IMR-90 (cell line): Measurements from ENCODE around the gene HTN1. TPM values are rescaled to one million over a fixed set of nuclear protein-coding genes. Genes with fewer than 3 reads are reported as not detected.

Experiments used
- ATAC-seq: fragments of 200-7000 bp; cut with Tn5 transposase; 2 replicates; pipeline ENCODE4 v1.9.1; 2020; ENCODE audit warnings: low read depth, mild to moderate bottlenecking, moderate library complexity
- BruUV-seq: library from RNA; stranded (reverse); fragments of 400-500 nt; replicated peaks from 2 replicates; lab custom pipeline; 2021; lab: Mats Ljungman, UMichigan
- CTCF ChIA-PET: fragments of 300-600 bp; formaldehyde crosslinking; extraction: SDS; loops from one replicate; lab custom pipeline; 2021; ENCODE audit warnings: antibody characterized with exemption; lab: Yijun Ruan, JAX
- POLR2A ChIA-PET: fragments of 300-600 bp; sonication (Branson Sonifier 250); formaldehyde crosslinking; loops from one replicate; lab custom pipeline; 2022; ENCODE audit warnings: antibody characterized with exemption; ENCODE audit not compliant: unreplicated experiment; lab: Charles Lee
- DNase-seq: peaks from one replicate; pipeline ENCODE4 v3.0.0; 2013
- H2AFZ ChIP-seq: replicated peaks from 2 replicates; pipeline ENCODE3; 2013; ENCODE audit warnings: low read length, mild to moderate bottlenecking; ENCODE audit not compliant: poor library complexity
- H2AK5ac ChIP-seq: 2 replicates; pipeline ENCODE4 v1.6.1; 2013; ENCODE audit warnings: low read depth, low read length, inconsistent platforms
- H2AK9ac ChIP-seq: replicated peaks from 2 replicates; pipeline ENCODE3; 2013; ENCODE audit warnings: mild to moderate bottlenecking, low read depth, low read length, moderate library complexity; ENCODE audit not compliant: poor library complexity
- H2BK120ac ChIP-seq: 2 replicates; pipeline ENCODE4 v1.6.1; 2013; ENCODE audit warnings: low read depth, low read length, inconsistent platforms
- H2BK15ac ChIP-seq: 3 replicates; pipeline ENCODE4 v1.6.1; 2013; ENCODE audit warnings: low read depth, low read length, inconsistent platforms
- H2BK20ac ChIP-seq: 2 replicates; pipeline ENCODE4 v1.6.1; 2013; ENCODE audit warnings: low read depth, mild to moderate bottlenecking, inconsistent platforms, low read length, moderate library complexity
- H2BK5ac ChIP-seq: 2 replicates; pipeline ENCODE4 v1.6.1; 2013; ENCODE audit warnings: mild to moderate bottlenecking, low read depth, low read length, inconsistent platforms; ENCODE audit not compliant: poor library complexity, severe bottlenecking
- H3K14ac ChIP-seq: replicated peaks from 2 replicates; pipeline ENCODE4 v1.6.1; 2013; ENCODE audit warnings: low read depth, low read length, inconsistent platforms
- H3K18ac ChIP-seq: 2 replicates; pipeline ENCODE4 v1.6.1; 2013; ENCODE audit warnings: low read depth, low read length, control low read depth
- H3K23ac ChIP-seq: 2 replicates; pipeline ENCODE4 v1.6.1; 2013; ENCODE audit warnings: low read depth, low read length, inconsistent platforms
- H3K27ac ChIP-seq: 2 replicates; pipeline ENCODE4 v1.5.1; 2013; ENCODE audit warnings: mild to moderate bottlenecking, control low read depth, low read length; ENCODE audit not compliant: insufficient read depth
- H3K27me3 ChIP-seq: 2 replicates; pipeline ENCODE4 v1.6.1; 2013; ENCODE audit warnings: low read length; ENCODE audit not compliant: control insufficient read depth, insufficient read depth
- H3K36me3 ChIP-seq: 2 replicates; pipeline ENCODE4 v1.6.1; 2013; ENCODE audit warnings: low read length, mixed read lengths; ENCODE audit not compliant: control insufficient read depth, insufficient read depth
- H3K4ac ChIP-seq: 2 replicates; pipeline ENCODE4 v1.6.1; 2013; ENCODE audit warnings: low read depth, low read length, inconsistent platforms
- H3K4me1 ChIP-seq: 2 replicates; pipeline ENCODE4 v1.6.1; 2013; ENCODE audit warnings: low read length, mixed read lengths; ENCODE audit not compliant: control insufficient read depth, insufficient read depth
- H3K4me2 ChIP-seq: 2 replicates; pipeline ENCODE4 v1.6.1; 2013; ENCODE audit warnings: low read depth, mild to moderate bottlenecking, control low read depth, low read length, moderate library complexity
- H3K4me3 ChIP-seq: 2 replicates; pipeline ENCODE4 v1.5.1; 2013; ENCODE audit warnings: low read depth, mild to moderate bottlenecking, control low read depth, low read length, moderate library complexity; ENCODE audit not compliant: insufficient read depth
- H3K56ac ChIP-seq: 2 replicates; pipeline ENCODE4 v1.6.1; 2013; ENCODE audit warnings: low read length, inconsistent platforms; ENCODE audit not compliant: insufficient read depth; ENCODE audit errors: extremely low read depth
- H3K79me1 ChIP-seq, 2 experiments: 2 replicates each; pipeline ENCODE4 v1.6.1; 2013; ENCODE audit warnings: low read length in 2 of 2, inconsistent platforms in 1 of 2, low read depth in 1 of 2
- H3K9ac ChIP-seq: 2 replicates; pipeline ENCODE4 v1.6.1; 2013; ENCODE audit warnings: low read depth, low read length, control low read depth
- H3K9me1 ChIP-seq: 2 replicates; pipeline ENCODE4 v1.6.1; 2013; ENCODE audit warnings: low read length, inconsistent platforms; ENCODE audit not compliant: insufficient read depth
- H3K9me3 ChIP-seq: 2 replicates; pipeline ENCODE4 v1.6.1; 2013; ENCODE audit warnings: low read length; ENCODE audit not compliant: control insufficient read depth, insufficient read depth
- H4K20me1 ChIP-seq: 2 replicates; pipeline ENCODE4 v1.6.1; 2013; ENCODE audit warnings: low read length, inconsistent platforms; ENCODE audit not compliant: insufficient read depth
- H4K5ac ChIP-seq: 2 replicates; pipeline ENCODE4 v1.6.1; 2013; ENCODE audit warnings: mild to moderate bottlenecking, low read depth, low read length, control low read depth
- H4K8ac ChIP-seq, 2 experiments: 2 replicates each; pipeline ENCODE4 v1.6.1; 2013; ENCODE audit warnings: low read depth in 2 of 2, low read length in 2 of 2, control low read depth in 1 of 2, inconsistent platforms in 1 of 2
- H4K91ac ChIP-seq: 2 replicates; pipeline ENCODE4 v1.6.1; 2013; ENCODE audit warnings: low read depth, low read length, inconsistent platforms; ENCODE audit not compliant: insufficient read depth
- CEBPB ChIP-seq: IDR thresholded peaks from 2 replicates; pipeline ENCODE4 v1.6.1; 2012; ENCODE audit warnings: low read depth, low read length, improper control_type of control experiment
- ELK1 ChIP-seq: fragments of 150-350 bp; IDR thresholded peaks from 2 replicates; pipeline ENCODE4 v1.6.1; 2016; ENCODE audit warnings: low read depth, mild to moderate bottlenecking, low read length, moderate library complexity, borderline replicate concordance
- MAZ ChIP-seq: IDR thresholded peaks from 2 replicates; pipeline ENCODE4 v1.6.1; 2012; ENCODE audit warnings: low read depth, mild to moderate bottlenecking, low read length, improper control_type of control experiment, moderate library complexity, borderline replicate concordance
- MXI1 ChIP-seq: IDR thresholded peaks from 2 replicates; pipeline ENCODE4 v1.6.1; 2012; ENCODE audit warnings: low read depth, mild to moderate bottlenecking, low read length, moderate library complexity, borderline replicate concordance
- NFE2L2 ChIP-seq: fragments of 150-350 bp; IDR thresholded peaks from 2 replicates; pipeline ENCODE4 v1.6.1; 2016; ENCODE audit warnings: low read depth, mild to moderate bottlenecking, low read length
- RAD21 ChIP-seq: IDR thresholded peaks from 2 replicates; pipeline ENCODE4 v1.6.1; 2012; ENCODE audit warnings: low read length, improper control_type of control experiment
- RCOR1 ChIP-seq: IDR thresholded peaks from 2 replicates; pipeline ENCODE4 v1.6.1; 2012; ENCODE audit warnings: mild to moderate bottlenecking, low read length, improper control_type of control experiment; ENCODE audit not compliant: insufficient replicate concordance
- WGBS, 2 experiments: methylation state at CpG; one replicate each; pipeline versions ENCODE4 v1.1.5 to v1.1.7; 2013; ENCODE audit warnings: missing lambda C conversion rate in 2 of 2; ENCODE audit not compliant: insufficient read length in 1 of 2; ENCODE audit errors: extremely low coverage in 2 of 2; 5-methylcytosine and 5-hydroxymethylcytosine counted together
- dilution Hi-C: fragments of 300-500 bp; cut with HindIII; formaldehyde crosslinking; loops from one replicate; pipeline ENCODE4 v1.14.3; 2018; ENCODE audit warnings: low sequenced_read_pairs; ENCODE audit not compliant: unreplicated experiment
- in situ Hi-C: fragments of 300-500 bp; cut with MboI; formaldehyde crosslinking; loops from 3 replicates; pipeline ENCODE4 v1.14.3; 2019; ENCODE audit warnings: low sequenced_read_pairs, inconsistent platforms, mixed read lengths
- intact Hi-C: fragments of 100-400 bp; cut with micrococcal nuclease; formaldehyde crosslinking; loops from 2 replicates; pipeline ENCODE4 v1.10.0; 2022
- polyA plus RNA-seq, 3 experiments: library from polyadenylated mRNA; depleted of rRNA; stranded (reverse); fragments of >200 nt; gene quantifications; 2 replicates each; pipeline ENCODE4 v1.2.3, GENCODE V29; 2012; ENCODE audit warnings: low replicate concordance in 1 of 3
- total RNA-seq: library from RNA; depleted of rRNA; stranded (reverse); fragments of >200 nt; gene quantifications from 2 replicates; pipeline ENCODE4 v1.2.3, GENCODE V29; 2012; rRNA removed
- TF ChIP-seq, protein P1 (sequence below): fragments of 150-350 bp; IDR thresholded peaks from 2 replicates; pipeline ENCODE4 v1.6.1; 2017; ENCODE audit warnings: mild to moderate bottlenecking, antibody characterized with exemption, low read length, low read depth

The HTN1 gene
- total and polyA plus RNA-seq, 2 of the 4 experiments (the other 2 are of a cell fraction): not detected

GRCh38 chr4:70099206-70099605 lies 49.0 kb downstream of the HTN1 start:
- H2AK9ac ChIP-seq: no peak overlapping the region
- in situ Hi-C loops: no loop called here
- H2BK120ac ChIP-seq: no peak overlapping the region
- no peak overlapping the region for H3K4me2 ChIP-seq
- no peak overlapping the region for H3K4me3 ChIP-seq
- no peak overlapping the region for H4K91ac ChIP-seq
- H3K9me1 ChIP-seq: no peaks in the 10 kb centered on the region
- ChIA-PET CTCF (no interaction called here), POLR2A (no interaction called here)
- dilution Hi-C loops: no loop called here
- H2AFZ ChIP-seq: no peak overlapping the region
- no peak overlapping the region for H4K8ac ChIP-seq
- no peaks in the 10 kb centered on the region for H3K9me3 ChIP-seq
- intact Hi-C loops: no loop called here
- no peak overlapping the region for H2BK5ac ChIP-seq
- no peak overlapping the region for H3K23ac ChIP-seq
- no peak overlapping the region for H3K4ac ChIP-seq
- no peaks in the 10 kb centered on the region for H3K4me1 ChIP-seq
- DNase-seq (no peak), ATAC-seq (no peak)
- no peak overlapping the region for H2BK20ac ChIP-seq
- no peak overlapping the region for H3K9ac ChIP-seq
- no peaks in the 10 kb centered on the region for H3K36me3 ChIP-seq
- WGBS, 2 experiments: no CpG with 5 or more reads among the region's 3 CpGs
- H3K14ac ChIP-seq: no peak overlapping the region
- TF ChIP-seq MXI1: no peak
- no peak for TF ChIP-seq NFE2L2
- no peak for TF ChIP-seq MAZ
- TF ChIP-seq ELK1: no peak
- TF ChIP-seq CEBPB: no peak
- no peak for TF ChIP-seq RCOR1
- no peak for TF ChIP-seq RAD21
- TF ChIP-seq, protein P1, sequence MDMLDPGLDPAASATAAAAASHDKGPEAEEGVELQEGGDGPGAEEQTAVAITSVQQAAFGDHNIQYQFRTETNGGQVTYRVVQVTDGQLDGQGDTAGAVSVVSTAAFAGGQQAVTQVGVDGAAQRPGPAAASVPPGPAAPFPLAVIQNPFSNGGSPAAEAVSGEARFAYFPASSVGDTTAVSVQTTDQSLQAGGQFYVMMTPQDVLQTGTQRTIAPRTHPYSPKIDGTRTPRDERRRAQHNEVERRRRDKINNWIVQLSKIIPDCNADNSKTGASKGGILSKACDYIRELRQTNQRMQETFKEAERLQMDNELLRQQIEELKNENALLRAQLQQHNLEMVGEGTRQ: no peak
- no peak overlapping the region for H4K5ac ChIP-seq
- no peak overlapping the region for H2BK15ac ChIP-seq
- no peak overlapping the region for H2AK5ac ChIP-seq
- H3K27me3 ChIP-seq: no peaks in the 10 kb centered on the region
- H3K18ac ChIP-seq: no peak overlapping the region
- no TSS peak for BruUV-seq
- H3K27ac ChIP-seq: no peak overlapping the region
- no peaks in the 10 kb centered on the region for H3K79me1 ChIP-seq
- H4K20me1 ChIP-seq: no peaks in the 10 kb centered on the region
- no peak overlapping the region for H3K56ac ChIP-seq

Other genes with a start within 250 kb of the HTN1 start
- gene SULT1E1, start 190.3 kb upstream of the HTN1 start, total RNA-seq: not detected in 2 replicates
- not detected in 2 replicates for gene SULT1E1, start 190.3 kb upstream of the HTN1 start, polyA plus RNA-seq (2012; rRNA removed)
- gene CSN1S1, start 119.4 kb upstream of the HTN1 start, total RNA-seq: not detected in 2 replicates
- not detected in 2 replicates for gene CSN1S1, start 119.4 kb upstream of the HTN1 start, polyA plus RNA-seq (2012; rRNA removed)
- not detected in 2 replicates for gene CSN2, start 84.7 kb upstream of the HTN1 start, total RNA-seq
- gene CSN2, start 84.7 kb upstream of the HTN1 start, polyA plus RNA-seq (2012; rRNA removed): not detected in 2 replicates
- not detected in 2 replicates for gene STATH, start 54.5 kb upstream of the HTN1 start, total RNA-seq
- gene STATH, start 54.5 kb upstream of the HTN1 start, polyA plus RNA-seq (2012; rRNA removed): not detected in 2 replicates
- gene HTN3, start 22.0 kb upstream of the HTN1 start, total RNA-seq: not detected in 2 replicates
- not detected in 2 replicates for gene HTN3, start 22.0 kb upstream of the HTN1 start, polyA plus RNA-seq (2012; rRNA removed)
- gene PRR27, start 103.8 kb downstream of the HTN1 start, total RNA-seq: not detected in 2 replicates
- not detected in 2 replicates for gene PRR27, start 103.8 kb downstream of the HTN1 start, polyA plus RNA-seq (2012; rRNA removed)
- gene ODAM, start 145.3 kb downstream of the HTN1 start, total RNA-seq: not detected in 2 replicates
- not detected in 2 replicates for gene ODAM, start 145.3 kb downstream of the HTN1 start, polyA plus RNA-seq (2012; rRNA removed)
- gene FDCSP, start 175.7 kb downstream of the HTN1 start, total RNA-seq: not detected in 2 replicates
- gene FDCSP, start 175.7 kb downstream of the HTN1 start, polyA plus RNA-seq (2012; rRNA removed): not detected in 2 replicates
- gene CSN3, start 192.2 kb downstream of the HTN1 start, total RNA-seq: not detected in 2 replicates
- gene CSN3, start 192.2 kb downstream of the HTN1 start, polyA plus RNA-seq (2012; rRNA removed): not detected in 2 replicates